Colon (tissue), 2 donors: Measurements from ENCODE around the gene GSTT2.

Source experiments
- FAIRE-seq: peaks from 2 replicates; lab custom pipeline; 2012; peaks lifted over from hg19 to GRCh38; lab: Jason Lieb, UNC
- donor health status: control.
- donor health status: control.

The GSTT2 gene

DNA sequence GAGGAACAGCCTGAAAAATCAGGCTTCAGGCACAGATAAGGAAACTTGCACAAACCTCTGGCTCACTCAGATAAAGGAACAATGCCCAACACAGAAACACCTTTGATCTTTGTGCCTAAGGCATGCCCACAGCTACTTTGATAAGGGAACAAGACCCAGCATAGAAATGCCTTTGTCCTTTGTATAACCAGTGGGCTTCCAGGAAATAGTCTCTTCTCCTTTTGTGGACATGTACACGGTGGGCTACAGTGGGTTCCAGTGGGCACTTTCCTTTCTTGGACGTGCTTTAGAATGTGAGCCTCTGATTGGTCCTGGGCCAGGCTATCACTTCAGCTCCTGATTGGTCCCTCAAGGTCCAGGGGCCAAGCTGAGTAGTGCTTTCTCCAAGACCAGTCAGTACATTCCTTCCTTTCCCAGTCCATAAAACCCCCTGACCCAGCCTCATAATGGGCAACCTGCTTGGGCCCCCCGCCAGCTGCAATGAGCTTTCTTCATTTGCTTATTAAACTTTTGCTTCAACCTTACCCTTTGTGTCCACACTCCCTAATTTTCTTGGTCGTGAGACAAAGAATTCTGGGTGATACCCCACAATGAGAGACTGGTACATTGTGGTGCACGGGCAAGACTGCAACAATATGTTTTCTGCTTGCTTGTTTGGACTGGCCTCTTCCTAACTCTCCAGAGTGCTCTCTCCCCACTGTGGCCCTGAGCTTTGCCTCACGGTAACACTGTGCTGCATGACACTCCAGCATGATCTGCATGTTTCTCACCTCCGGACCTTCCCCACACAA is 29.5 kb downstream of the GSTT2 start:
- no peak for FAIRE-seq

DNA sequence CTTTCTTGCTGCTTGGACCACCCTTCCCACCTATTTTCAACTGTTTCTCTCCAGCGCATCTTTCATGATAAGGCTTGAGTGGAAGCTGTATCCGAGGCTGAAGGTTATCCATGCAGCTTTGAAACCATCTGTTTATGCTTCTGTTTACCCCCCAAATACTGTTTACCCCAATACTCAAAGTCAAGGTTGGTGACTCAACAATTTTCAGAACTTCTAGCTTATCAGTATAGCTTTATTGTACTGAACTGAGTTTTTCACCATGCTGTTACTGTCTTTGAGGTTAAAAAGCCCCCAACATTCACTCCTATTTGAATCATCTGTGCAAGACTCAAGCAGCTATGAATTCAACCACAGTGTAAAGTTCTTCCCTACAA is 30.1 kb downstream of the GSTT2 start:
- no peak for FAIRE-seq

DNA sequence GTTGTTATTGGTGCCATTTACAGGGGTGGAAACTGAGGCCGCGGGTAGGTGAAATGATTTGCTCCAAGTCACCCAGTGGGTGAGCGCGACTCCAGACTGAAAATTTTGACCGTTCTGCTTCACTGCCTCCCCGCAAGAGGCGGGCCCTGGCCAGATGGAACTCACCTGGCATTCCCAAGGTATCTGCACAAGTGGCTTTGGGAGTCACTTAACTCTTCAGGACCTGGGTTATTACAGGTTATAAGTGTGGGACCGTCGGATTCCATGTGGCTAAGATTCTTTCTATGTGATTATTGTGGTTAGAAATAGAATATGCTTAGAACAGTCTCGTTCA is 31.8 kb downstream of the GSTT2 start:
- no peak for FAIRE-seq

DNA sequence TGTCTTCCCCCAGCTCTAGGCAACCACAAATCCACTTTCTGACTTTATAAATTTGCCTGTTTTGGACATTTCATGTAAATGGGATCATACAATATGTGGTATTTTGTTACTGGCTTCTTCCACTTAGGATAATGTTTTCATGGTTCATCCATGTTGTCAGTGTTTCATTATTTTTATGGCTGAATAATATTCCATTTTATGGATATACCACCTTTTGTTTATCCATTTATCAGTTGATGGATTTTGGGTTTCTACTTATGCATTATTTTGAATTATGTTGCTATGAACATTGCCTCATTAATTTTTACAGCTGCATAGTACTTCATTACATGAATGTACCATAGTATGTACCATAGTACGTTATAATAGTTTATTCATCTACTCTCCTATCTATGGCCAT is 36.2 kb downstream of the GSTT2 start:
- no peak for FAIRE-seq

DNA sequence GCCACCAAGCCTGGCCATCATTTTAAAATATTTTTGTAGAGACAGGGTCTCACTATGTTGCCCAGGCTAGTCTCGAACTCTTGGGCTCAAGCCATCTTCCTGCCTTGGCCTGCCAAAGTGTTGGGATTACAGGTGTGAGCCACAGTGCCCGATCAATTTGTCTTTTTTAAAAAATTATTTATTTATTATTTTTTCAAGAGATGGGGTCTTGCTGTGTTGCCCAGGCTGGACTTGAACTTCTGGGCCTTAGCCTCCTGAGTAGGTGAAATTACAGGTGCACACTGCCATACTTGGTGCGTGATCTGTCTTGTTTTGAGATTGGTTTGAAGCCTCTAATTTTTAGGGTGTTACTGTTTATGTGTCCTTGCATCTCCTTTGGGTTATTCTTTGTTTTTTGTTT is 41.4 kb downstream of the GSTT2 start:
- FAIRE-seq: no peak

DNA sequence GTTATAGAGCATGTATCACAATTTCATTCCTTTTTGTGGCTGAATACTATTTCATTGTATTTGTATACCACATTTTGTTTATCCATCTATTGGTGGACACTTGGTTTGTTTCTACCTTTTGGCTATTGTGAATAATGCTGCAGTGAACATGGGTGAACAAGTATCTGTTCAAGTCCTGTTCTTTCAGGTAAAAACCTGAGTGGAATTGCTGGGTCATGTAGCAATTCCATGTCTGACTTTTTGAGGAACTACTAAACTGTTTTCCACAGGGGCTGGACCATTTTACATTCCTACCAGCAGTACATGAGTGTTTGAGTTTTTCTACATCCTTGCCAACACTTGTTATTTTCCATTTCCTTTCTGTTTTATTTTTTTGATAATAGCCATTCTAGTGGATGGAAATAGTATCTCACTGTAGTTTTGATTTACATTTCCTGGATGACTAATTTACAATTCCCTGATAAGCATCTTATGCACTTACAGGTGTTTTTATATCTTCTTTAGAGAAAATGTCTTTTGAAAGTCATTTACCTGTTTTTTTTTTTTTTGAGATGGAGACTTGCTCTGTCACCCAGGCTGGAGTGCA is 43.4 kb downstream of the GSTT2 start:
- no peak for FAIRE-seq

DNA sequence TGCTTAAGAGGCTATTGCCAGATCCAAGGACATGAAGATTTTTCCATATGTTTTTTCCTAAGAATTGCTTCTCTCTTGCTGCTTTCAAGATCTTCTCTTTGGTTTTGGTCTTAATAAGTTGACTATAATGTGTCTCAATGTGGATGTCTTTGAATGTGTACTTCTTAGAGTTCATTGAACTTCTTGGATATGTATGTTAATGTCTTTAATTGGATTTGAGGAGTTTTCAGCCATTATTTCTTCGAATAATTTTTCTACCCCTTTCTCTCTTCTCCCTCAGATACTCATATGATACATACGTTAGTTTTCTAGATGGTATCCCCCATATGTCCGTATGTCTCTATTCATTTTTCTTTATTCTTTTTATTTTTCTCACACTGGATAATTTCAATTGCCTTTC is 44.4 kb downstream of the GSTT2 start:
- no peak for FAIRE-seq

DNA sequence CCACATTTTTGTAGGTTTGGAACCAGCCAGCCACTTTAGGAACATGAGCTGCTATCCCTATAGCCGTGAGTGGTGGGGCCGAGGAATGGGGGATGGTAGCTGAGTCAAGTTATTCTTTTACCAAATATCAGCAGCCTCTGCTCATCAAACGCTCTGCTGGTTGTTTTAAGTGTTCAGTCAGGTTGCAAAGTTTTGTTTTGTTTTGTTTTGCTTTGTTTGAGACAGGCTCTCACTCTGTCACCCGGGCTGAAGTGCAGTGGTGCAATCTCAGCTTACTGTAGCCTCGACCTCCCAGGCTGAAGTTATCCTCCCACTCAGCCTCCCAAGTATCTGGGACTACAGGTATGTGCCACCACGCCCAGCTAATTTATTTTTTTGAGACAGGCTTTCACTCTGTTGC is 45.5 kb downstream of the GSTT2 start:
- FAIRE-seq: no peak

DNA sequence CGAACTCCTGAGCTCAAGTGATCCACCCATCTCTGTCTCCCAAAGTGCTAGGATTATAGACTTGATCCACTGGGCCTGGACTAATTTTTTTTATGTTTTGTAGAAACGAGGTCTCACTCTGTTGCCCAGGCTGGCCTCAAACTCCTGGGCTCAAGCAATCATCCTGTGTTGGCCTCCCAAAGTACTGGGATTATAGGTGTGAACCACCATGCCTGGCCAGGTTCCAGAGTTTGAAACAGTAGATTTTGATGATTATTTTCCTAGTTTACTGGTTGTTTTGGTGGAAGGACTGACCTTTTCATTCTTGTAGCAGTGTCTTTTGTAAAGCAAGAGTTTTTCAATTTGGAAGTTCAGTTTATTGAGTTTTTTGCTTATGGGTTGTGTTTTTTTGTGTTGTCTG is 46.1 kb downstream of the GSTT2 start:
- no peak for FAIRE-seq

DNA sequence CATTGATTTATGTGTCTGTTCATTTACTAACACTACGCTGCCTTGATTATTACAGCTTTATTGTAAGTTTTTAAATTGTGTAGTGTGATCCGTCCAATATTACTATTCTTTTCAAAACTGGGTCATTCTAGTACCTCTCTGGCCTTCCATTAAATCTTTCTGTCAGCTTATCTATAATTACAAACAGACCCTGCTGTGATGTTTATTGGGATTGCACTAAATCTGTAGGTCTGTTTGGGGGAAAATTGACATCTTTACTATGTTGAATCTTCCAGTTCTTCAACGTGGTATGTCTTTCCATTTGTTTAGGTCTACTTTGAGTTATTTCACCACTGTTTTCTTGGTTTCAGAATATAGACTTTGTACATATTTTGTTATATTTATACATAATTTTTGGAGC is 46.8 kb downstream of the GSTT2 start:
- FAIRE-seq: no peak

DNA sequence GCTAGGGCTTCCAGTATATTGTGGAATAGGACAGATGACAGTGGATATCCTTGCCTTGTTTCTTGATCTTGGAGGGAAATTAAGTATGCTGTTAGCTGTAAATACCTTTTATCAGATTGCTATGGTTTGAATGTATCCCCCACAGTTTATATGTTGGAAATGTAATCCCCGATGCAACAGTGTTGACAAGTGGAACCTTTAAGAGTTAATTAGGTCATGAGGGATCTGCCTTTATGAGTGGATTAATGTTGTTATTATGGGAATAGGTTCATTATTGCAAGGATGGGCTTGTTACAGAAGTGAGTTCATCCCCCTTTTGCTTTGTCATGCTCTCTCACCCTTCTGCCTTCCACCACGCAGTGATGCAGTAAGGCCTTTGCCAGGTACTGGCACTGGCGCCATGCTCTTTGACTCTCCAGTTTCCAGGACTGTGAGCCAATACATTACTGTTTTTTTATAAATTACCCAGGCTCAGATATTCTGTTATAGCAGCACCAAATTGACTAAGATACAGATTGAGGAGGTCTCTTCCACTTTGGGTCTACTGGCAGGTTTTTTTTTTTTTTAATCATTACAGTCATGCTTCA is 47.5 kb downstream of the GSTT2 start:
- no peak for FAIRE-seq

DNA sequence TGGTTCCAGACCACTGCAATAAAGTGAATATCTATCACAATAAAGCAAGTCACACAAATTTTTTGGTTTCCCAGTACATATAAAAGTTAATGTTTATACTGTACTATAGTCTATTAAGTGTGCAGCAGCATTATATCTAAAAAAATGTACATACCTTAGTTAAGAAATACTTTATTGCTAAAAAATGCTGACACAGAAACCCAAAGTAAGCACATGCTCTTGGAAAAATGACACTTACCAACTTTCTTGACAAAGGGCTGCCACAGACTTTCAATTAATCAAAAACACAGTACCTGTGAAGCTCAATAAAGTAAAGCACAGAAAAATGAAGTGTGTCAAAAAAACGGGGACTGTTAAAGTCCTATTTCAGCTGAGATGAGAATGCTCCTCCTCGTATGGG is 48.1 kb downstream of the GSTT2 start:
- FAIRE-seq: no peak

DNA sequence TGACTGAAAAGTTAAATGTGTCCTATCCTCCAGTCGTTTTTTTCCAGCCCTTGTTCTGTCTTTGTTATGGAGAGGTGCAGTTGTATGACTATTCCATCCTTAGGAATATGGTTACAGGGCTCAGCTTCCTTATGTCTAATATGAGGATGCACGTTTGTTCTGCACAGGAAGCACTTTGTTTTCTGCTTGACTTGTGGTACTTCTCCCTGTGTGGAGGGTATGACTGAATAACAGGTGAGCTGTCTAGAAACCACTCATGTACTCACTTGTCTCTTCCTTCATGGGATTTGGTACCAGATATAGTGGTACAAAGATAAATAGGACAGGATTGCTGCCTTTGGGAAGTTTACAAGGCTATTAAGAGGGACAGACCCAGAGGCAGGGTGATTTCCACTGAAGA is 48.6 kb downstream of the GSTT2 start:
- no peak for FAIRE-seq

DNA sequence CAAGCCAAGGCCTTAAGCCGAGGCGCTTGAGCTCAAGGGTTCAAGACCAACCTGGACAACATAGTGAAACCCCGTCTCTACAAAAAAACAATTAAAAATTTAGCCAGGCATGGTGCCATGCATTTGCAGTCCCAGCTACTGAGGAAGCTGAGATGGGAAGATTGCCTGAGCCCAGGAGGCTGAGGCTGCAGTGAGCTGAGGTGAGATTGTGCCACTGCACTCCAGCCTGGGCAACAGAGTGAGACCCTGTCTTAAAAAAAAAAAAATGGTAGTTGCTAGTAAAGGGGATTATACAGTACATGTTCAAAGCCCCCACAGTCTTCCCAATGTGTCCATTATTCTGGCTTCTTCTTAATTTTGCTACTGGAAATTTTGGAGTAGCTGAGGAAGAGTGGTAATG is 49.4 kb downstream of the GSTT2 start:
- FAIRE-seq: no peak

DNA sequence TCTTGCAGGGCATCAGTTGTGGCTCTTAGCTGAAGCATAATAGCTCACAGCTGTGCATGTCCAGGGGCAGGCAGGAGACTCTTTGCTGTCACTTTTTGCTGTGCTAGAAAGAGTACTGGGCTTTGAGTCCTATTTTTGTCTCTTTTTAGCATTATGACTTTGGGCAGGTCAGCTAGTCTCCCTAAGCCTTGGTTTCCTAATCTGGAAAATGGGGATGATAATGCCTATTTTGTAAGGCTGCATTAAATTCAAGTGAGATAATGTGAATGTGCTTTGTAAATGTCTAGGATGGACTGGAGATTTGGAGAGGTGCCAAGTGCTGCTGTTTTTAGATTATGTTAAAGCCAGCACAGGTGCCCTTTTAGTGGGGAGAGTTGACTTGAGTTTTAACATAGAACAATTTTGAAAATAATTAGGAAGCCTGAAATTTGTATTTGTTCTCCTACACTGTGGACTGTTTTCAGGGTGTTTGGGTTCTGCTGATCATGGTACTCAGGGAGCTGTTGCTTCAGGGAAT is 50.3 kb downstream of the GSTT2 start:
- FAIRE-seq: no peak
